ENCODE results near the gene RAVER2.

DNA sequence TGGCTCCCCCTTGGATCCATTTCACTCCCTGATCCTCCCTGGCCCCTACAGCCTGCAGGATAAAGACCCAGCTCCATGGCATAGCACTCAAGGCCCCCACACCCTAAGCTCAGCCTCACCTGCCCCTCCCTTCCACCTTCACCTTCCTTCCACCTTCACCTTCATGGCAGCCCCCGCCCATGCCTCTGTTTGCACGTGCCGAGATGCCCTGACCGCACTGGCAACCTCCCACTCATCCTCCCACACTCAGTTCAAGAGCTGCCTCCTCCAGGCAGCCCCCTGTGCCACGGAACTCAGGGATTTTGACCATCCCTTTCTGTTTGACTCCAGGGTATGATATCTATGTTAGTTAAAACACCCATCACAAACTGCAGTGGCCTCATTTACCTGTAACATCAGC, 109.8 kb downstream of the RAVER2 start:
- TF ChIP-seq SREBF2 (IDR thresholded peaks at IDR 0.05; ENCODE audit: low read length) (no peak), HDAC6 (IDR thresholded peaks at IDR 0.05; ENCODE audit: unreplicated experiment) (no peak), TARDBP (IDR thresholded peaks at IDR 0.05; ENCODE audit: borderline replicate concordance) (no peak), ZNF384 (IDR thresholded peaks at IDR 0.05; ENCODE audit: borderline replicate concordance, low read depth, low read length) (no peak), POLR2A (IDR thresholded peaks at IDR 0.05; ENCODE audit: low read depth, low read length) (no peak)
- TF ChIP-seq, protein P1, sequence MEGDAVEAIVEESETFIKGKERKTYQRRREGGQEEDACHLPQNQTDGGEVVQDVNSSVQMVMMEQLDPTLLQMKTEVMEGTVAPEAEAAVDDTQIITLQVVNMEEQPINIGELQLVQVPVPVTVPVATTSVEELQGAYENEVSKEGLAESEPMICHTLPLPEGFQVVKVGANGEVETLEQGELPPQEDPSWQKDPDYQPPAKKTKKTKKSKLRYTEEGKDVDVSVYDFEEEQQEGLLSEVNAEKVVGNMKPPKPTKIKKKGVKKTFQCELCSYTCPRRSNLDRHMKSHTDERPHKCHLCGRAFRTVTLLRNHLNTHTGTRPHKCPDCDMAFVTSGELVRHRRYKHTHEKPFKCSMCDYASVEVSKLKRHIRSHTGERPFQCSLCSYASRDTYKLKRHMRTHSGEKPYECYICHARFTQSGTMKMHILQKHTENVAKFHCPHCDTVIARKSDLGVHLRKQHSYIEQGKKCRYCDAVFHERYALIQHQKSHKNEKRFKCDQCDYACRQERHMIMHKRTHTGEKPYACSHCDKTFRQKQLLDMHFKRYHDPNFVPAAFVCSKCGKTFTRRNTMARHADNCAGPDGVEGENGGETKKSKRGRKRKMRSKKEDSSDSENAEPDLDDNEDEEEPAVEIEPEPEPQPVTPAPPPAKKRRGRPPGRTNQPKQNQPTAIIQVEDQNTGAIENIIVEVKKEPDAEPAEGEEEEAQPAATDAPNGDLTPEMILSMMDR (IDR thresholded peaks at IDR 0.05 in 2 of 3, conservative IDR thresholded peaks at IDR 0.05 in 1 of 3; ENCODE audit: control insufficient read depth in 2 of 3, extremely low read depth in 1 of 3, insufficient read depth in 1 of 3, low read depth in 3 of 3, low read length in 3 of 3): no peak

Data from GM12878 (cell line).